ENCODE data around the gene SNX32. TPM values are rescaled to one million over a fixed set of nuclear protein-coding genes. Genes with fewer than 3 reads are reported as not detected.

SNX32 gene
- total and polyA plus RNA-seq, 8 donors: 0.12 to 0.75 (median 0.29) TPM; not detected in 2

DNA sequence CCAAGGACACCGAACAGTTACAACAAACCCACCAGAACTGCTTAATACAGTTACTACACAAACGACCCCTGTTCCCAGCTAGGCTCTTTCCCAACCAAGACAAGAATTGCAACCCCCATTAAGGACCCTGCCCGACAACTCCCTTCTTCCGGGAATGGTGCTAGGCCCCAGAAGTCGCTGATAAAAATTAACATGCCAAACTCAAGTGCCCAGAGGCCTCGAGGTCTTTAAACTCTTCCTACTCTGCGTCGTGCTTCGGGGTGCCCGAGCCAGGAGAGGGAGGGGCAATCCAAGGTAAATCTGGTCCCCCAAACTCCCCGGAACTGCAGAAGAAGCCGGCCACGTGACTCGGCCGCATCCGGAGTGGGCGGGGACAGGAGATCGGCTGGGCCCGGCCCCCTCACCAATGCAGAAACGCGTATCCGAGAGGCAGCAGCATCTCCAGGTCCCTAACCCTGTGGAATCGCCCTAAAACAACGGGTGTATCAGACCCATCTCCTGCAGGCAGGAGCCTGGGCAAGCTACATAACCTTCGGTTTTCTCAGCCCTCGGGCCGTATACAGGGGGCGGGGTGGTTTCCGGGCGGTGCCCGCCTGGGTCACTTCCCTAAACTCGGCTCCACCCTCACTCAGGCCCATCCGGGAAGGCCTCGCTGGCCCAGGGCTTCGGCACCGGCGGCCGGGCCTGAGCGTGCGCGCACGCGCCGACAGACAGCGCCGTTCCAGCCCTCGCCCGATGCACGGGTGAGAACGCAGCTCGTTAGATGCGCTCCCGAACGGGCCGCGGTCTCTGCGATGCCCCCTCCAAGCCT lies 23.1 kb downstream of the SNX32 start:
- Histone ChIP-seq H3K4me1 (peaks cover 3 to 22% (median 14%) of the 10 kb centered on the region in 3 donors), H3K36me3 (peaks cover 4 to 15% (median 8%) of the 10 kb centered on the region in 3 donors), H3K9me3 (no peaks in the 10 kb centered on the region), H3K27ac (peak overlapping the region; percentile 82 to 93 (median 88)), H3K4me3 (peak overlapping the region; percentile 86 to 100 (median 96)), H3K27me3 (no peaks in the 10 kb centered on the region)
- FAIRE-seq (no peak), DNase-seq (peak; percentile 78 to 90 (median 83)), ATAC-seq (peak; percentile 30 to 48 (median 44))
- TF ChIP-seq, protein P1, sequence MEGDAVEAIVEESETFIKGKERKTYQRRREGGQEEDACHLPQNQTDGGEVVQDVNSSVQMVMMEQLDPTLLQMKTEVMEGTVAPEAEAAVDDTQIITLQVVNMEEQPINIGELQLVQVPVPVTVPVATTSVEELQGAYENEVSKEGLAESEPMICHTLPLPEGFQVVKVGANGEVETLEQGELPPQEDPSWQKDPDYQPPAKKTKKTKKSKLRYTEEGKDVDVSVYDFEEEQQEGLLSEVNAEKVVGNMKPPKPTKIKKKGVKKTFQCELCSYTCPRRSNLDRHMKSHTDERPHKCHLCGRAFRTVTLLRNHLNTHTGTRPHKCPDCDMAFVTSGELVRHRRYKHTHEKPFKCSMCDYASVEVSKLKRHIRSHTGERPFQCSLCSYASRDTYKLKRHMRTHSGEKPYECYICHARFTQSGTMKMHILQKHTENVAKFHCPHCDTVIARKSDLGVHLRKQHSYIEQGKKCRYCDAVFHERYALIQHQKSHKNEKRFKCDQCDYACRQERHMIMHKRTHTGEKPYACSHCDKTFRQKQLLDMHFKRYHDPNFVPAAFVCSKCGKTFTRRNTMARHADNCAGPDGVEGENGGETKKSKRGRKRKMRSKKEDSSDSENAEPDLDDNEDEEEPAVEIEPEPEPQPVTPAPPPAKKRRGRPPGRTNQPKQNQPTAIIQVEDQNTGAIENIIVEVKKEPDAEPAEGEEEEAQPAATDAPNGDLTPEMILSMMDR (IDR thresholded peaks at IDR 0.05): no peak
- WGBS, 2 donors: 2% methylated on average over 57 of the region's 57 CpGs
- intact Hi-C loops (cut with DNase I): no loop called here

DNA sequence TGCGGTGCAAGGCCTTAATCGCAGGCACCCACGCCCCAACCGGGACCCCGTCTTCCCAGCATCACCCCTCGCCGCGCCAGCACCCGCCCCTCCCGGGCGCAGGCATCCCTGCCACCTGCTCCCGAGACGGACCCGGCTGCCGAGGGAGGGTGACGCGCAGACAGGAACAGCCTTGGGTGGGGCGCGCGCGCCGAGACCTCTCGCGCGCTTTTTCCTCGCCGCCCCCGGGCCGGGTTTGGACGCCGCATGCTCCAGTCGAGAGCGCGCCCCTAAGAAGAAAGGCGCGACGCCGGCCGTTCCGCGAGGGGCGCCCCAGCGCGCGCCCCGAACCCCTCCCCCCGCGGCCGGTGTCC lies 23.7 kb downstream of the SNX32 start:
- intact Hi-C loops (cut with DNase I): no loop called here
- TF ChIP-seq, protein P1 (IDR thresholded peaks at IDR 0.05): no peak
- Histone ChIP-seq H3K9me3 (no peaks in the 10 kb centered on the region), H3K27ac (peak overlapping the region; percentile 82 to 93 (median 88)), H3K36me3 (peaks cover 4 to 15% (median 8%) of the 10 kb centered on the region in 3 donors), H3K27me3 (no peaks in the 10 kb centered on the region), H3K4me3 (peak overlapping the region; percentile 86 to 100 (median 96)), H3K4me1 (peaks cover 3 to 23% (median 14%) of the 10 kb centered on the region in 3 donors)
- 1% methylated on average over 31 to 49 of the region's 49 CpGs for WGBS, 2 donors
- peak in 5 of 6 donors; percentile 58 to 87 (median 69) for DNase-seq
- no peak for FAIRE-seq
- ATAC-seq: peak in 1 of 4 donors; percentile 1

DNA sequence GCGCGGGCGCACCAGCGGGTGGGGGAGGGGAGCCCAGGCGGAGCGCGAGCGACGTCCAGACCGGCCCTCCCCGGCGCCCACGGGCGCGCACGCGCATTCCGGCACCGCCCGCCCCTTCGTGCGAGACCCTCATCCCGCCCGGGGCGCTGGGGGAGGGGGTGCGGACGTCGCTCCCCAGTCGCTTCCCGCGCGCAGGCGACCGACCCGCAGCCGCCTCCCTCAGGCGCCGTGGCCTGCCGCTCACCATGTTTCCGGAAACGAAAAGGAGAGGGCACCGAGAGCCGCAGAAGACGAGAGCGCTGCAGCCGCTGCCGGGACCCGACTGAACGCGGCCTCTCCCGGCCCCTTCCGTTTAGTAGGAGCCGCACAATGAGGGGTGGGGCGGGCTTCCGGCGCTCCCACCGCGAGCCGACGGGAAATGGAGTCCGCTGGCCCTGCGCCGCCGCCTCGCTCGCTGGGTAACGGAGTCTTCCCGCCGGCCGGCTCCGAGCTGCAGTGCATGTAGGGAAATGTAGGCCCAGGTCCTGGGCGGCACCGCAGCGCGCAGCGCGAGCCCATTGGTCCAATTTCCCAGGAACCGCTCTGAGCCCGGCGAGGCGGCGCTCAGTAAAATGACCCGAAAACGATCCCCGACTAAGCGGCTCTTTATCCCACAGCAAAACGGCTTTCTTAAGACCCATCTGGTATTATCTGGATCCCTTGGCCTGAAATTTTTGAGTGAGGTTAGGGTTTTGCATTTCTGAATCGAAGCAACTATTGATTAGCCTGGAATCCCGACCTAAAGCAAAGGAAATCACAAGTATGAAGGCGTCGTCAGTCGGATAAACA lies 24.3 kb downstream of the SNX32 start, which contains the start of gene CFL1:
Gene CFL1 (minus strand): TSS at position 328 of the 828 bp plus-strand sequence. CDS start 81 bp downstream, at position 247.
- H3K9me3 ChIP-seq: no peaks in the 10 kb centered on the region
- peaks cover 3 to 23% (median 14%) of the 10 kb centered on the region in 3 donors for H3K4me1 ChIP-seq
- H3K27me3 ChIP-seq: no peaks in the 10 kb centered on the region
- peak; percentile 32 for FAIRE-seq
- peak within 1 kb of the TSS; percentile 82 to 93 (median 88) for H3K27ac ChIP-seq
- WGBS, 2 donors: 0% methylated on average over 64 to 92 of the region's 92 CpGs
- peak; percentile 98 to 99 (median 98) for DNase-seq
- H3K4me3 ChIP-seq: peak within 1 kb of the TSS; percentile 95 to 100 (median 98)
- intact Hi-C loops (cut with DNase I): no loop called here
- TF ChIP-seq, protein P1 (IDR thresholded peaks at IDR 0.05): no peak
- peaks cover 4 to 15% (median 8%) of the 10 kb centered on the region in 3 donors for H3K36me3 ChIP-seq
- ATAC-seq: peak; percentile 69 to 84 (median 76)

DNA sequence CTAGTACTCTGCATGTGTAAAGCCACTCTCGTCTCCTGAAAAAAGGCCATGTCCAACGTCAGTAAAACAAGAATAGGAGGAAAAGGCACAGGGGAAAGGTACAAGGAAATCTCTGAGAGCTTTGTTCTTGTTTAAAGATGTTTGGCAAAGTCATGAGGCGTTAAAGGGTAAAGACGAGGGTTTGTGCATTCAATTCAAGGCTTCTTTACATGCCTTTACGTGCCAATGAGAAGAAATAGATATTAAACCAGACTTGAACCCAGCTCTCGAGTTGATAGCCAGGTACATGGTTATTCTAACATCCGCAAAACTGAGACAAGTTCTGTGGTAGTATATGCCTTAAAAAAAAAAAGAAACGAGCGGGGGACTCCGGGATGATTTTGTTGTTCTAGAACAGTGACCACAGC lies 24.9 kb downstream of the SNX32 start:
- peaks cover 3 to 23% (median 14%) of the 10 kb centered on the region in 3 donors for H3K4me1 ChIP-seq
- WGBS, 2 donors: 1% methylated on average over 10 of the region's 10 CpGs

More for the DNA sequence above, 24.9 kb downstream of the SNX32 start:
- peaks cover 4 to 16% (median 10%) of the 10 kb centered on the region in 3 donors for H3K36me3 ChIP-seq
- H3K9me3 ChIP-seq: no peaks in the 10 kb centered on the region
- ATAC-seq: no peak
- no peaks in the 10 kb centered on the region for H3K27me3 ChIP-seq
- no peak for DNase-seq
- no peak for FAIRE-seq
- peak overlapping the region; percentile 18 to 100 (median 90) for H3K4me3 ChIP-seq
- intact Hi-C loops (cut with DNase I): no loop called here
- TF ChIP-seq, protein P1 (IDR thresholded peaks at IDR 0.05): no peak
- peak overlapping the region; percentile 82 to 93 (median 88) for H3K27ac ChIP-seq
